Central memory CD8-positive, alpha-beta T cell (primary cell): ENCODE measurements around the gene PROX2.
A peak's percentile ranks its signal among the peaks of the same experiment; 100 is the strongest.

Experiments
- ATAC-seq: fragments of 150-1000 bp; cut with Tn5 transposase; replicated peaks from 2 replicates; pipeline ENCODE4 v1.10.0; 2022; ENCODE audit warnings: mild to moderate bottlenecking, moderate FRiP score, moderate number of reproducible peaks; ENCODE audit not compliant: poor library complexity, severe bottlenecking; ENCODE audit errors: extremely low read depth
- DNase-seq, 2 donors: peaks; one replicate each; pipeline ENCODE4 v3.0.0; 2021; ENCODE audit warnings: low spot score in 2 of 2
- H3K27ac Mint-ChIP-seq: one replicate; pipeline ENCODE4 v1.8.0; 2022; ENCODE audit warnings: low read depth, mild to moderate bottlenecking, moderate library complexity, mixed read lengths
- H3K27me3 Mint-ChIP-seq: one replicate; pipeline ENCODE4 v1.8.0; 2022; ENCODE audit warnings: mixed read lengths
- H3K36me3 Mint-ChIP-seq: one replicate; pipeline ENCODE4 v1.8.0; 2022; ENCODE audit warnings: mild to moderate bottlenecking, moderate library complexity, mixed read lengths; ENCODE audit not compliant: insufficient read depth
- H3K4me1 Mint-ChIP-seq: one replicate; pipeline ENCODE4 v1.8.0; 2022; ENCODE audit warnings: mixed read lengths
- H3K4me3 Mint-ChIP-seq: one replicate; pipeline ENCODE4 v1.8.0; 2022; ENCODE audit warnings: mild to moderate bottlenecking, moderate library complexity, mixed read lengths
- H3K9me3 Mint-ChIP-seq: one replicate; pipeline ENCODE4 v1.8.0; 2022; ENCODE audit warnings: mixed read lengths

Gene PROX2

GRCh38 chr14:74843653-74844052 lies 32.3 kb downstream of the PROX2 start:
- Mint-ChIP-seq H3K27ac (no peak overlapping the region), H3K9me3 (no peaks in the 10 kb centered on the region), H3K4me1 (peaks cover 30% of the 10 kb centered on the region), H3K36me3 (no peaks in the 10 kb centered on the region), H3K27me3 (no peaks in the 10 kb centered on the region), H3K4me3 (no peak overlapping the region)
- DNase-seq (no peak), ATAC-seq (no peak)

- Mint-ChIP-seq H3K27me3 (no peaks in the 10 kb centered on the region), H3K4me3 (peak overlapping the region; percentile 29), H3K4me1 (peaks cover 50% of the 10 kb centered on the region), H3K27ac (peak overlapping the region; percentile 84), H3K9me3 (no peaks in the 10 kb centered on the region), H3K36me3 (peaks cover 1% of the 10 kb centered on the region)
- DNase-seq (no peak), ATAC-seq (peak; percentile 66)
Measured at GRCh38 chr14:74841230-74842207, 34.4 kb downstream of the PROX2 start.

- no peak for ATAC-seq
- DNase-seq, result no peak
- Mint-ChIP-seq H3K9me3 (no peaks in the 10 kb centered on the region), H3K4me3 (no peak overlapping the region), H3K36me3 (peaks cover 3% of the 10 kb centered on the region), H3K27me3 (no peaks in the 10 kb centered on the region), H3K27ac (peak overlapping the region; percentile 84), H3K4me1 (peaks cover 54% of the 10 kb centered on the region)
Measured at GRCh38 chr14:74840603-74841030, 35.3 kb downstream of the PROX2 start.

- Mint-ChIP-seq H3K27me3 (no peaks in the 10 kb centered on the region), H3K27ac (peak overlapping the region; percentile 97), H3K9me3 (no peaks in the 10 kb centered on the region), H3K4me1 (peaks cover 60% of the 10 kb centered on the region), H3K4me3 (peak overlapping the region; percentile 59), H3K36me3 (peaks cover 7% of the 10 kb centered on the region)
- ATAC-seq, result peak; percentile 74
- no peak for DNase-seq
Measured at GRCh38 chr14:74838166-74838565, 37.8 kb downstream of the PROX2 start.

- Mint-ChIP-seq H3K4me1 (peaks cover 46% of the 10 kb centered on the region), H3K27ac (peak overlapping the region; percentile 97), H3K9me3 (no peaks in the 10 kb centered on the region), H3K4me3 (no peak overlapping the region), H3K36me3 (peaks cover 9% of the 10 kb centered on the region), H3K27me3 (no peaks in the 10 kb centered on the region)
- ATAC-seq (no peak), DNase-seq (no peak)
Measured at GRCh38 chr14:74836251-74836960, 39.5 kb downstream of the PROX2 start.

GRCh38 chr14:74835645-74836250 lies 40.2 kb downstream of the PROX2 start:
- DNase-seq, result no peak
- peaks cover 12% of the 10 kb centered on the region for H3K36me3 Mint-ChIP-seq
- no peaks in the 10 kb centered on the region for H3K27me3 Mint-ChIP-seq
- H3K4me3 Mint-ChIP-seq, result no peak overlapping the region
- H3K9me3 Mint-ChIP-seq, result no peaks in the 10 kb centered on the region
- no peak for ATAC-seq
- H3K27ac Mint-ChIP-seq, result peak overlapping the region; percentile 97
- peaks cover 39% of the 10 kb centered on the region for H3K4me1 Mint-ChIP-seq

- Mint-ChIP-seq H3K9me3 (no peaks in the 10 kb centered on the region), H3K27me3 (no peaks in the 10 kb centered on the region), H3K4me3 (no peak overlapping the region), H3K4me1 (peaks cover 32% of the 10 kb centered on the region), H3K36me3 (peaks cover 20% of the 10 kb centered on the region), H3K27ac (peak overlapping the region; percentile 97)
- ATAC-seq, result no peak
- DNase-seq, result no peak
Measured at GRCh38 chr14:74834692-74835392, 41.1 kb downstream of the PROX2 start.

- H3K27me3 Mint-ChIP-seq, result no peaks in the 10 kb centered on the region
- DNase-seq (no peak), ATAC-seq (no peak)
- H3K36me3 Mint-ChIP-seq, result peaks cover 27% of the 10 kb centered on the region
- no peak overlapping the region for H3K27ac Mint-ChIP-seq
- no peaks in the 10 kb centered on the region for H3K9me3 Mint-ChIP-seq
- H3K4me1 Mint-ChIP-seq, result peaks cover 23% of the 10 kb centered on the region
- no peak overlapping the region for H3K4me3 Mint-ChIP-seq
Measured at GRCh38 chr14:74832849-74833248, 43.1 kb downstream of the PROX2 start.

GRCh38 chr14:74829251-74829650 lies 46.7 kb downstream of the PROX2 start:
- H3K4me3 Mint-ChIP-seq, result no peak overlapping the region
- H3K9me3 Mint-ChIP-seq, result no peaks in the 10 kb centered on the region
- peaks cover under 1% of the 10 kb centered on the region for H3K4me1 Mint-ChIP-seq
- no peak overlapping the region for H3K27ac Mint-ChIP-seq
- DNase-seq, result no peak
- H3K27me3 Mint-ChIP-seq, result no peaks in the 10 kb centered on the region
- peaks cover 28% of the 10 kb centered on the region for H3K36me3 Mint-ChIP-seq
- ATAC-seq, result no peak

- H3K27ac Mint-ChIP-seq, result no peak overlapping the region
- no peaks in the 10 kb centered on the region for H3K9me3 Mint-ChIP-seq
- H3K4me1 Mint-ChIP-seq, result no peaks in the 10 kb centered on the region
- DNase-seq, result no peak
- peaks cover 29% of the 10 kb centered on the region for H3K36me3 Mint-ChIP-seq
- ATAC-seq, result no peak
- H3K4me3 Mint-ChIP-seq, result no peak overlapping the region
- no peaks in the 10 kb centered on the region for H3K27me3 Mint-ChIP-seq
Measured at GRCh38 chr14:74826574-74826973, 49.4 kb downstream of the PROX2 start.
